Large intestine (tissue), 3 donors: ENCODE data around the gene KATNAL1. TPM values are rescaled to one million over a fixed set of nuclear protein-coding genes. Genes with fewer than 3 reads are reported as not detected.
A peak's percentile ranks its signal among the peaks of the same experiment; 100 is the strongest.
"Not testable (repeated sequence)": the region's sequence is repeated elsewhere in the genome, so short reads cannot be mapped to it uniquely, and the experiment has no call there.

Source experiments
- DNase-seq, 2 donors: peaks; one replicate each; pipeline versions ENCODE4 v3.0.0 to v3.0.0-alpha.2; 2013
- H3K27ac ChIP-seq: one replicate; pipeline ENCODE4 v1.5.1; 2013; ENCODE audit warnings: low read length
- H3K27me3 ChIP-seq: 2 replicates; pipeline ENCODE4 v1.6.1; 2013; ENCODE audit warnings: low read length; ENCODE audit not compliant: control insufficient read depth, insufficient read depth
- H3K36me3 ChIP-seq: 2 replicates; pipeline ENCODE4 v1.6.1; 2013; ENCODE audit warnings: low read length; ENCODE audit not compliant: control insufficient read depth, insufficient read depth
- H3K4me1 ChIP-seq: one replicate; pipeline ENCODE4 v1.6.1; 2013; ENCODE audit warnings: low read length; ENCODE audit not compliant: control insufficient read depth, insufficient read depth
- H3K4me3 ChIP-seq: one replicate; pipeline ENCODE4 v1.5.1; 2013; ENCODE audit warnings: low read length
- H3K9me3 ChIP-seq: one replicate; pipeline ENCODE4 v1.6.1; 2013; ENCODE audit warnings: mild to moderate bottlenecking, low read depth, low read length, moderate library complexity; ENCODE audit not compliant: control insufficient read depth
- WGBS: methylation state at CpG from one replicate; pipeline ENCODE4 v1.1.5; 2013; ENCODE audit warnings: low lambda C conversion rate; ENCODE audit not compliant: insufficient coverage; 5-methylcytosine and 5-hydroxymethylcytosine counted together
- polyA plus RNA-seq: library from polyadenylated mRNA; unstranded; fragments of 120-200 nt; gene quantifications from one replicate; pipeline ENCODE4 v1.2.1, GENCODE V29; 2013

The KATNAL1 gene
- polyA plus RNA-seq, 1 donor = 9.7 TPM

DNA sequence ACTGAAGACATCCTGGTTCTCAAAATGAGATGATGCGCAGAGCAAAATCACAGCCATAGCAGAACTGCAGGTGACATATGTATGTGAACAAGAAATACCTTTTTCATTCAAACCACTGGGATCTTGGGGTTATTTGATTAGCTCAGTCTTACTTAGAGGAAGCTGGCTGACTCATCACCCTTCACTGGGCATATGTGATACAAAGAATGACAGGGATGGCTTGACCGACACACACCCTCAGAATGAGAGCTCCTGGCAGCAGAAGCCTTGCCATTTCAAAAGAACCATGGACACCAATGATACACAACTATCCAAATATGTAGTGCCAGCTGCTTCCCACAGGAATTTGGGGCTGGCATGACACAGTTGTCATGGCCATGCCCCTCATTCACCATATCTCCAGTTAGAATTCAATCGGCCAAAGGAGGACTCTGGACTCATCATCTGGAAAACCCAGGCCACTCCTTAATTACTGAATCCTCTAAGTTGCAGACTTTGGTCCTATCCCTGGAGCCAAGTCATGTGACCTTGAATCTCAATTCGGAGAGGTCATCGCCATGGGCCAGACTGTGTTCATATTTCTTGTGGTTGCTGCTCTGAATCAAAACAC is 115.8 kb downstream of the KATNAL1 start:
- WGBS = no CpG with 5 or more reads among the region's 5 CpGs
- DNase-seq = peak; percentile 67 to 90
- H3K4me3 ChIP-seq = no peak overlapping the region
- H3K36me3 ChIP-seq = no peaks in the 10 kb centered on the region
- H3K27ac ChIP-seq = peak overlapping the region; percentile 38
- no peaks in the 10 kb centered on the region for H3K9me3 ChIP-seq
- H3K27me3 ChIP-seq = no peaks in the 10 kb centered on the region
- peaks cover 7% of the 10 kb centered on the region for H3K4me1 ChIP-seq

DNA sequence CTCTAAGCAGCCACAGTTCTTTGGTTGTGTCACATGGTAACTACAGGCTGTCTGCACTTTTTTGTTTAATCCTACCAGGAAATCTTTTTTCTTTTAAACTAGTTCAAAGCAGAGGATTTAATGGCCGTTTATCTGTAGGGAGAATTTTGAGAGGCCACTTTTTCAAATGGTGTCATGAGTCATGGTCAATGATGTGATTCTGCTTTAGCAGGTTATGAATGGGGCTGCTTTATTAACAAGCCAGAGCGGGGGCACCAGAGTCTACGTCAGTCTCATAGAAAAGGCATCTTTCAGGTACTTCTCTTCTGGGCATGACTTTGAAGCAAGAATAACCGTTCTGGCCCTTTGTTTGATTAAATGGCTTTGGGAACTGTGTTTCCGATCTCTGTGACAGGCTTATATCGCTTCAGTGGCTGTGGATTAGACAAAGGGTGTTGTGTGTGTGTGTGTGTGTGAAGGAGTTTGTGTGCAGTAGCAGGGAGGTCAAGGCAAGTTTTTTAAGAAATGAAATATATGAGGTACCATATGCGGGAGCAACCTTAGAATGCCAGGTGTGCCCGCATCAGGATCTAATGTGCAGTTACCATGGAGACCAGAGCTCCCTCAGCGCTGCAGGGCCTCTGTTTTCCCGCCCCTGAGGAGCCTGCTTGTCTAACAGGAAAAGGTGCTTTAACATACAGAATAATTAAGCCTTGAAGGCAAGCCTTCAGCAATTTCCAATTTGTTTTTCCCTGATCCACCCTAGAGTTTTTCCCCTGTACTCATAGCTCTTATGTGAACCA is 120.5 kb downstream of the KATNAL1 start:
- Histone ChIP-seq H3K27ac (no peak overlapping the region), H3K36me3 (no peaks in the 10 kb centered on the region), H3K9me3 (no peaks in the 10 kb centered on the region), H3K4me1 (peaks cover 7% of the 10 kb centered on the region), H3K4me3 (no peak overlapping the region), H3K27me3 (no peaks in the 10 kb centered on the region)
- WGBS = no CpG with 5 or more reads among the region's 10 CpGs
- no peak for DNase-seq

DNA sequence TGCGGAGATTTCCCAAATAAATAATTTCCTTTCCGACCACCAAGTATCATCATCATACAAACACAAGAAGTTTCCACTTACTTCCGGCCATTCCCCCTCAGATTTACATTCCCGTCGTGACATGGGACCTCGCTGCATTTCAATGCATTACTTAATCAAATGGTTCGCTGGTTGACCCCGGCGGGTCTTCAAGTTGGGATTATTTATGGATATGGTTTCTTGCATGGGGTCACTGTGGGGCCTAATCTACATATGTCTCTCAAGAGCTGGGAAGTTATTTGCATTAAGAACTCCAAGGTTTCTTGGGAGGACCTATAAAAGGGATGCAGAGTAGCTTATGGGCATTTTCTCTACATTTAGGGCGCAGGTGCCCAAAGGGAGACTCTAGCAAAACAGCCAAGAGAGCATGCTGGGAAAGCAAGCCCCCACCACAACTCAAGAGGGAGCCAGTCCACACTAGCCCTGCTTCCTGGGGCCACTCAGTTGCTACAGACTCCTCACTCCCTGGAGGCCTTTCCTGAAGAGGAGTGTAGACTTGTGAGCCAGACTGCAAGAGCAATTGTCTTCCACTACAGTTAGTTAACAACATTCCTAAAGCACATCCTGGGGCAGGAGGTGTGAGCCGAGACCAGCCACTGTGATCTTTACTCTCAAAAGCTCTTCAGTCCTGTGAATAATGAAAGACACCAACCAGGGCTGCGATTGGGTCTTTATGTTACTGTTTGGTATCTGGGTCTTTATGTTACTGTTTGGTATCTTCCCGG is 125.3 kb downstream of the KATNAL1 start:
- DNase-seq = no peak
- no peaks in the 10 kb centered on the region for H3K27me3 ChIP-seq
- H3K27ac ChIP-seq = no peak overlapping the region
- H3K4me3 ChIP-seq = no peak overlapping the region
- no peaks in the 10 kb centered on the region for H3K4me1 ChIP-seq
- no peaks in the 10 kb centered on the region for H3K36me3 ChIP-seq
- no peaks in the 10 kb centered on the region for H3K9me3 ChIP-seq
- 85% methylated on average over 4 of the region's 13 CpGs for WGBS

DNA sequence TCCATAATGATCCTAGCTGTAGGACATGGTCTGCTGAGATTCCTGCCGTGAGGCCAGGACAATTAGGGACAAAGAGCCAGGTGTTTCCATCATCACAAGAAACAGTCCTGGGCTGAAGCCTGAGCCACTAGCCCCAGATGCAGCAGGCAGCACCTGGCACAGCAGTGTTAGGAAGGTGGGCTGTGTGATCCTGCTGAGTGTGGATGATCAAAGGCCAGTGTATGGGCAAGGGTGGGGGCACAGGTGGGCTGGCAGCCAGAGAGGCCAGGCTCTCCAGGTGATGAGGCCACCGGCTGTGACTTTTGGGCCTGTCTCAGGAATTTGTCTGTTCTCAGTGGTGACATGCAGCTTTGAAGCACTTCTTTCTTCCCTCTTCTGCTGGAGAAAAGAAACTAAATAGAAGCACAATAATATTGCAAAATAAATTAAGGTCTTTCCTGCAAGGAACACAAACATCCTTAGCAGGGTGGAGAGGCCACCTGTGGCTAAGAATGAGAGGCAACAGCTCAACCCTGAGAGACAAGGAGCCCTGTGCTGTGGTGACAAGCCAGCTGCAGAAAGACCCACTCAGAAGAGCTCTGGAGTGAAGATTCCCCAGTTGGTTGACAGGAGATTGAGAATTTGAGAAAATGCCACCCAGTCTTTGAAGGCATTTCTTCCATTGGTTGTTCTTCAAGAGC is 127.6 kb downstream of the KATNAL1 start:
- Histone ChIP-seq H3K27ac (no peak overlapping the region), H3K4me3 (no peak overlapping the region), H3K4me1 (no peaks in the 10 kb centered on the region), H3K27me3 (no peaks in the 10 kb centered on the region), H3K9me3 (no peaks in the 10 kb centered on the region), H3K36me3 (no peaks in the 10 kb centered on the region)
- no peak for DNase-seq
- WGBS = no CpG with 5 or more reads among the region's 2 CpGs

DNA sequence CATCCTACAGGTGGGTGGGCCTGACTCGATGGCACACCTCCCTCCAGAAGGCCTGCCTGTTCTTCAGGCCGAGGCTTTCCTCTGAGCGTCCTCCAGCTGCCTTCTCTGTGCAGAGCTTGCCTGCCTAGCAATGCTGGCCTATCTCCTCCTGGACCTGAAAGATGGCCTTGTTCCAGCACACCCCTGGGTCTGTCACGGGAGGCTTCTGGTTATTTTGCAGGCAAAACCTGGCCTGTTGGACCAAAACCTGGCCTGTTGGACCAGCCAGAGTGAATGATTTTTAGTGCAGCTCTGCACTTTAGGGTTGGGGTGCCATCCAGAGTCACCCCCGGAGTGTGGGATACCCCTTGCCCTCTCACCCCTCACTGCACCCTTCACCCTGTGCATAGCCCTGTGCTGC is 128.4 kb downstream of the KATNAL1 start:
- H3K36me3 ChIP-seq = no peaks in the 10 kb centered on the region
- no peak overlapping the region for H3K27ac ChIP-seq
- H3K4me1 ChIP-seq = no peaks in the 10 kb centered on the region
- no peaks in the 10 kb centered on the region for H3K27me3 ChIP-seq
- H3K9me3 ChIP-seq = no peaks in the 10 kb centered on the region
- no peak for DNase-seq
- no CpG with 5 or more reads among the region's 5 CpGs for WGBS
- no peak overlapping the region for H3K4me3 ChIP-seq

DNA sequence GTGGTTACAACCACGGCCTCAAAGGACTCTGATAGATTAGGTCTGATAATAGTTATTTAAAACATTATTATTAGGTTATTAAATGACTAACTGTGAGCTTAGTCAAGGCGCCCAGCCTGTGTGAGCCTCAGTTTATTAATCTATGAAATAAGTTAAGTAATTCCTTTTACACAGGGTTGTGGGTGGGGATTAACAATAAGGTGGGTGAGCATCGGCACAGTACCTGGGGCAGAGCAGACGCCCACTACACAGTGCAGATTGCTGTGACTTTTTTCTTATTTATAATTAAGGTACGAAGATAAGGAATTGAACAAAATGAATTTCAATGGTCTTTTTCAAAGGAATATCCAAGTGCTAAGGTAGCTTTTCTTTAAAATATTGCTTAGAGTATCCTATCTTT is 132.2 kb downstream of the KATNAL1 start:
- Histone ChIP-seq H3K27ac (no peak overlapping the region), H3K27me3 (no peaks in the 10 kb centered on the region), H3K4me3 (no peak overlapping the region), H3K36me3 (no peaks in the 10 kb centered on the region), H3K4me1 (no peaks in the 10 kb centered on the region), H3K9me3 (no peaks in the 10 kb centered on the region)
- no peak for DNase-seq
- 80% methylated on average over 1 of the region's 5 CpGs for WGBS

DNA sequence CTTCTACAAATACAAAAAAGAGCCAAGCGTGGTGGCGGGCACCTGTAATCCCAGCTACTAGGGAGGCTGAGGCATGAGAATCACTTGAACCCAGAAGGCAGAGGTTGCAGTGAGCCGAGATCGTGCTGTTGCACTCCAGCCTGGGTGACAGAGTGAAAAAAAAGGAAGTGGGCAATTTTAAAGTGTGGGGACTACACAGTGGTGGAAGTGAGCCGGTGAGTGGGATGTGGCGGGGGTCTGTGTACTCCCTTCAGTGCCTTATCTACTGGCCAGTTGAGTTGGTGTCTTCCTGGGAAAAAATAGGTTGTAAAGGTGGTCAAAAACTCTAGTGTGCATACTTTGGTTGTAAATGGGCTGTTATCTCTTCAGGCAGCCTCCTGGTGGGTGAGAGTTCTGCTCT is 133.1 kb downstream of the KATNAL1 start:
- H3K4me3 ChIP-seq, H3K27me3 ChIP-seq, H3K9me3 ChIP-seq, DNase-seq, H3K4me1 ChIP-seq, H3K36me3 ChIP-seq, H3K27ac ChIP-seq: not testable (repeated sequence)
- WGBS = 80% methylated on average over 1 of the region's 6 CpGs

DNA sequence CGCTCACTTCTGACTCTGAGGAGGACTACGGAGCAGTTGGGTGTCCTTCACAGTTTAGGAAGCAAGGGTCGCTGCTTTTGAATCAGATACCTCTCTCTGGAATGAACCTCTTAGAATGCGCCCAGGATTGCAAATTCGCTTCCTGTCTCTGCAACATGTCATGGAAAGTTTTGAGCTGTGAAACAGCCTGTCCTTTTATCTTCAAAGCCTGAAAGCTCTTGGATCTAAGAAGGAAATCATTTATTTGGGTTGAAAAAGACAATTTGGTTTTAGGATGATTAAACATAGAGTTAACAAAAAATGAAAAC is 134.1 kb downstream of the KATNAL1 start:
- WGBS = 100% methylated on average over 1 of the region's 5 CpGs
- Histone ChIP-seq H3K27ac (no peak overlapping the region), H3K4me3 (no peak overlapping the region), H3K27me3 (no peaks in the 10 kb centered on the region), H3K9me3 (no peaks in the 10 kb centered on the region), H3K4me1 (peaks cover 2% of the 10 kb centered on the region), H3K36me3 (no peaks in the 10 kb centered on the region)
- no peak for DNase-seq

DNA sequence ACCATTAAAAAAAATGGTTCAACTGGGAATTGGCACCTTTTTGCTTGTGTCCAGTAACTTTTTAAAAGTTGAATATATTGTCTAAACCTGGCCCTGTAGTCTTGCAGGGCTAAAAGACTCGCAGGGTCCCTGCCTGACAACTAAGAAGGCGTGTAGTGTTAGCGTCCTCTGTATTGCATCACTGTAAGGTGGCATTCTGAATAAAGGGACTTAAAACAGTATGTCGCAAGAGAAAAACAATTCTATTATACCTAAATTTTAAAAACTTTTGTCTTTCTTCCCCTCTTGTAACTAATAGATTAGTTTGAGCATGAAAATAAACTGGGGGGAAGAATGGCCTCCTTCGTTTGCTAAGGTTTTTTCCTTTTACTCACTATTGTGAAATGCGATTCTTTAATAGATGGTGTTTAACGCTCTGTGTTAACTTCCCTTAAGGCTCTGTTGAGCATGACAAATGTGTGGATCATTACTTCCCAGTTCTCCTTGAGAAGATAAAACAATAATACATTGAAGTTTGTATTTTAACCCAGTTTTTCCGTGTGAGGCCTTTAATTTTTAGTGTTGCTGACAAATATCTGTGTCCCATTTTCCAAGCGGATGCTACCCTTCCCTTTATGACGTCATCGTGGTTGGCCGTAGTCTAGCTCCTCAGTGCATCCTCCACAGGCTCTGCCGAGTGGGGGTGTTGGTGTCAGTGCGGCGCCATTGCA is 134.6 kb downstream of the KATNAL1 start:
- DNase-seq = no peak
- no peaks in the 10 kb centered on the region for H3K27me3 ChIP-seq
- H3K36me3 ChIP-seq = no peaks in the 10 kb centered on the region
- 96% methylated on average over 7 of the region's 15 CpGs for WGBS
- no peaks in the 10 kb centered on the region for H3K9me3 ChIP-seq
- H3K4me1 ChIP-seq = peaks cover 2% of the 10 kb centered on the region
- no peak overlapping the region for H3K4me3 ChIP-seq
- H3K27ac ChIP-seq = no peak overlapping the region

DNA sequence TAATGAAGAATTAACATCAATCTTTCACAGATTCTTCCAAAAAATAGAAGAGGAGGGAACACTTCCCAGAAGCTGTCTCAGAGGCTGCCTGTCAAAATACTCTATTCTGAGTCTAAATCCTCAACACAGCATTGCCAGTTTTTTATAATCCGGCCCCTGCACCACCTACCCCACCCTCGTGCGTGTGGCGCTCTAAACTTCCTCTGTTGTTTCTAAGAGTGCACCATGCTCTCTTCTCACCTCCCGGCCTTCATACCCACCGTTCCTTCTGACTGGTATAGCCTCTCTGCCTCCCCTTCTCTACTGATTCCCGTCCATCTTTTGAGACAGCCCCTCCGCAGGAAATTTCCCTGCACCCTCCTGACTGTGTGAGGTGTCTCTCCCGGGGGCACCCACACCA is 136.8 kb downstream of the KATNAL1 start:
- DNase-seq = no peak
- H3K27me3 ChIP-seq = no peaks in the 10 kb centered on the region
- no peak overlapping the region for H3K27ac ChIP-seq
- H3K4me3 ChIP-seq = no peak overlapping the region
- no peaks in the 10 kb centered on the region for H3K9me3 ChIP-seq
- no peaks in the 10 kb centered on the region for H3K36me3 ChIP-seq
- WGBS = 89% methylated on average over 5 of the region's 9 CpGs
- peaks cover 2% of the 10 kb centered on the region for H3K4me1 ChIP-seq
